GM10248 (cell line): ENCODE measurements around the gene NXPH1.

Experiments
- CTCF ChIA-PET: fragments of 300-600 bp; sonication (Branson Sonifier 250); formaldehyde crosslinking; extraction: SDS; loops from one replicate; lab custom pipeline; 2021; ENCODE audit warnings: antibody characterized with exemption; lab: Yijun Ruan, JAX
- POLR2A ChIA-PET: fragments of 350-650 bp; sonication (Branson Sonifier 250); formaldehyde crosslinking; extraction: SDS; loops from one replicate; lab custom pipeline; 2020; ENCODE audit warnings: antibody characterized with exemption; lab: Yijun Ruan, JAX
- DNase-seq: peaks from one replicate; pipeline ENCODE4 v3.0.0; 2012; ENCODE audit errors: extremely low spot score
- CTCF ChIP-seq: IDR thresholded peaks from 2 replicates; pipeline ENCODE4 v1.5.1; 2012; ENCODE audit warnings: mild to moderate bottlenecking, low read depth; ENCODE audit errors: extremely low read depth, missing control alignments, control extremely low read depth

NXPH1 gene

DNA sequence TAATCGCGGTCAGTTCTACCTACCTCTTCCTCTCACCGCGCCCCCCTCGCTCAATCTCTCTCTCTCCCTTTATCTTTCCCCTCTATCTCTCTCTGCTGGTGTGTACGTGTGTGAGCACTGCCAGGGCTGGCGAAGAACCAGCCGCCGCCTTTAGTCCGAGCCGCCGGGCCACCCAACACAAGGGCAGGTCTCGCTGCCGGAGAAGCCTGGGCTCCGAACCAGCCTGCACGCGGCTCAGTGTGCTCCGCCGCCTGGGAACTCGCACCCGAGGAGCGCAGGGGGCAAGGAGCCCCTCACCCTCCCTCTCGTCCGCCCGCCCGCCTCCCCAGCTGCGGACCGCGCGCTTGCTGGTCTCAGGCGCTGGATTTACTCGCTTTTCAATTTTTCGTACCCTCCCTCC lies 1.7 kb downstream of the NXPH1 start:
- no peak for DNase-seq
- CTCF ChIA-PET, result interaction anchor here (0.9 to 1.8 kb wide), 3 partner anchors 8 to 31 kb away, joined by 3 to 6 read pairs (median 5); no protein-coding TSS in a partner anchor
- no peak for TF ChIP-seq CTCF
- POLR2A ChIA-PET, result no interaction called here

- ChIA-PET CTCF (interaction anchor here (0.7 to 1.8 kb wide), 8 partner anchors 8 to 289 kb away, joined by 3 to 10 read pairs (median 4); no protein-coding TSS in a partner anchor), POLR2A (no interaction called here)
- DNase-seq, result no peak
- TF ChIP-seq CTCF, result no peak
These were observed 2.5 kb downstream of the NXPH1 start for GRCh38 chr7:8435590-8436545.

- ChIA-PET POLR2A (no interaction called here), CTCF (interaction anchor here (0.7 to 1.8 kb wide), 7 partner anchors 8 to 288 kb away, joined by 3 to 10 read pairs (median 5); no protein-coding TSS in a partner anchor)
- DNase-seq, result peak; percentile 69
- TF ChIP-seq CTCF, result peak; percentile 85
These were observed 3.6 kb downstream of the NXPH1 start for GRCh38 chr7:8436965-8437364.

DNA sequence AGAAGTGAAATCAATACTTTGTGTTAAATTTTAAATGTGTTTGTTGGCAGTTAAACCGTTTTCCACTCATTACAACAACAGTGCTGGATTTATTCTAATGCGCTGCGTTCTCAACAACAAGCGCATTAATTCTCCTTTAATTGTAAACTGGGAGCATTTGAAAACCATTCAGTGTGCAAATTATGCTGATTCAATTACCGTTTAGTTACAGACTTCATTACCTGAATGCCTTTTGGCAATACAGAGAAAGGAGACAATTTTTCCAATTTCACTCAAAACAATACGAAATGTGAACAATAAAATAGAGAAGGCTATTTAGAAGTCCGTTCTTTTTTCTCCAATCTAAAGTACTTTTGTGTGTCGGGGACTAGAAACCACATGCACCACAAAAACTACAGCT lies 4.2 kb downstream of the NXPH1 start:
- DNase-seq, result no peak
- TF ChIP-seq CTCF, result no peak
- ChIA-PET POLR2A (no interaction called here), CTCF (interaction anchor here (0.9 to 1.1 kb wide), 3 partner anchors 10 to 303 kb away, joined by 3 to 5 read pairs (median 3); no protein-coding TSS in a partner anchor)

DNA sequence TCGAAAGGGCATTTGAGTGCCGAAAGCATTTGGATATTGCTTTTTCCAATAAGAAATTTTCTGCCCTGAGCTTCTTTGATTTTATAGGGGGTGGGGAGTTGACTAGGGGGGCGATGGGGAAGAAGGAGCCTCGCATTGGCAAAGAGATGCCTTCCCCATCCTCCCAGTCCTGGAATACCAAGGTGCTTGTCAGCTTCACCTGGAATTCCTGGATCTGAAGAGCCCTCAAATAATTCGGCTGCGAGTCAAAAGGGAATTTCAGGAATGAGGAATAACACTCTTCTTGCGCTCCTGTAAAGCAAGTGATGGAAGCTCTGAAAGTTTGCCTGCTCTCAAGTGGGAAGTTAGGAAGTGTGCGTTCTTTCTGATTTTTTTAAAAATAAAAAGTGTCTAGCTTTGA lies 7.3 kb downstream of the NXPH1 start:
- DNase-seq, result no peak
- ChIA-PET CTCF (interaction anchor here (2.2 to 3.0 kb wide), 2 partner anchors 22 to 283 kb away, joined by 7 to 10 read pairs; no protein-coding TSS in a partner anchor), POLR2A (no interaction called here)
- TF ChIP-seq CTCF, result no peak

DNA sequence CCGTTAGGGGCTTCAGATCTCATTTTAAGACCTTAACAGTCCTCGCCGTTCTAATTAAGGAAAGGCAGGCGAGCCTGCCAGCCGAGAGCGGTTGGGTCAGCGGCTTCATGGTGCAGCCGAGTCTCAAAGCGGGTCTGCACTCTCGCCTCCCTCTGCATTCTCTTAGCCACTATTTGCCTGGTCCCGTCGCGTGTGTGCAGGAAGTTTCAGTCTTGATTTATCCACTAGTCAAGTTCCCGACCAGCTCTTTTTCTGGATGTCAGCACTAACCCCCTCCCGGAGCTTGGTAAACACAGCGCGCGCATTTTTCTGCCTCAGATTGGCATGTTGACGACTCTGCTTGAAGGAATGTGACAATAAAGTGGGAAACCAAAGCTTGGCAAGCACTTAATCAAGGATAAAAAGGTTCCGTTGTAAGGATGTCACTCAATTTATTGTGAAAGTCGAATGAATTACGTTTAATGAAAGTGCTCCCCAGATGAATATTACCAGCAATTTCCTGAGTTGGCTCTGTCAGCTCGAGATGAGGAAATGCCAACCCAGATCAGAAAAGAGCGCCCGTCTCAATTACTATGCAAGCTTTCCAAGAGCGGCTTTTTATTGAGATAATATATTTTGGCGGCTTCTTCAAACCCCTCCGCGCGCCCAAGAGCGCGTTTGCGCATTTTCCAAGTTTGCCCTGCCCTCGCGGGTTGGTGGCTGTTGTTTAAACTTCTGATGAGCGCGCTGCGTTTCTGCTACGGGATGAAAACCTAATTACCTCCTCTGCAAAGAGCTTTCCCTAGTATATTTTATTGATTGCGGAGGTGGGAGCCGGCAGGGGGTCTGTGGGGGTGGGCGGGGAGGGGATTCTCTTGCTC lies 7.9 kb downstream of the NXPH1 start:
- TF ChIP-seq CTCF, result no peak
- DNase-seq, result no peak
- ChIA-PET POLR2A (no interaction called here), CTCF (interaction anchor here (2.2 to 3.0 kb wide), 2 partner anchors 23 to 283 kb away, joined by 7 to 10 read pairs; no protein-coding TSS in a partner anchor)
